ENCODE measurements around the gene MAP3K12.
A peak's percentile ranks its signal among the peaks of the same experiment; 100 is the strongest.

Gene MAP3K12

GRCh38 chr12:53492188-53492587 lies 7.1 kb downstream of the MAP3K12 start:
- TF ChIP-seq, protein P1, sequence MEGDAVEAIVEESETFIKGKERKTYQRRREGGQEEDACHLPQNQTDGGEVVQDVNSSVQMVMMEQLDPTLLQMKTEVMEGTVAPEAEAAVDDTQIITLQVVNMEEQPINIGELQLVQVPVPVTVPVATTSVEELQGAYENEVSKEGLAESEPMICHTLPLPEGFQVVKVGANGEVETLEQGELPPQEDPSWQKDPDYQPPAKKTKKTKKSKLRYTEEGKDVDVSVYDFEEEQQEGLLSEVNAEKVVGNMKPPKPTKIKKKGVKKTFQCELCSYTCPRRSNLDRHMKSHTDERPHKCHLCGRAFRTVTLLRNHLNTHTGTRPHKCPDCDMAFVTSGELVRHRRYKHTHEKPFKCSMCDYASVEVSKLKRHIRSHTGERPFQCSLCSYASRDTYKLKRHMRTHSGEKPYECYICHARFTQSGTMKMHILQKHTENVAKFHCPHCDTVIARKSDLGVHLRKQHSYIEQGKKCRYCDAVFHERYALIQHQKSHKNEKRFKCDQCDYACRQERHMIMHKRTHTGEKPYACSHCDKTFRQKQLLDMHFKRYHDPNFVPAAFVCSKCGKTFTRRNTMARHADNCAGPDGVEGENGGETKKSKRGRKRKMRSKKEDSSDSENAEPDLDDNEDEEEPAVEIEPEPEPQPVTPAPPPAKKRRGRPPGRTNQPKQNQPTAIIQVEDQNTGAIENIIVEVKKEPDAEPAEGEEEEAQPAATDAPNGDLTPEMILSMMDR (IDR thresholded peaks at IDR 0.05; ENCODE audit: insufficient read depth, low read length, missing control alignments): no peak
- ChIA-PET POLR2A (interaction anchor here (0.5 to 2.2 kb wide), 4 partner anchors 9 to 44 kb away, joined by 3 to 17 read pairs (median 8); partner anchors contain the start of gene TARBP2), CTCF (interaction anchor here (0.7 to 6.8 kb wide), 6 partner anchors 10 to 279 kb away, joined by 3 to 33 read pairs (median 5); partner anchors contain the start of gene NPFF)
- no peak for DNase-seq (ENCODE audit: low read depth, low spot score)
- peak overlapping the region; percentile 61 for H3K4me3 ChIP-seq (ENCODE audit: low read depth, low read length)

GRCh38 chr12:53489242-53489864 lies 9.9 kb downstream of the MAP3K12 start:
- no peak for DNase-seq (ENCODE audit: low read depth, low spot score)
- TF ChIP-seq, protein P1 (IDR thresholded peaks at IDR 0.05; ENCODE audit: insufficient read depth, low read length, missing control alignments): no peak
- ChIA-PET POLR2A (interaction anchor here (1.2 kb wide), 1 partner anchor 12 kb away, joined by 3 read pairs; the partner anchor contains the start of gene TARBP2), CTCF (interaction anchor here (0.8 to 1.2 kb wide), 3 partner anchors 12 to 168 kb away, joined by 3 to 4 read pairs (median 4); partner anchors contain the start of genes AAAS and TARBP2)
- no peak overlapping the region for H3K4me3 ChIP-seq (ENCODE audit: low read depth, low read length)

DNA sequence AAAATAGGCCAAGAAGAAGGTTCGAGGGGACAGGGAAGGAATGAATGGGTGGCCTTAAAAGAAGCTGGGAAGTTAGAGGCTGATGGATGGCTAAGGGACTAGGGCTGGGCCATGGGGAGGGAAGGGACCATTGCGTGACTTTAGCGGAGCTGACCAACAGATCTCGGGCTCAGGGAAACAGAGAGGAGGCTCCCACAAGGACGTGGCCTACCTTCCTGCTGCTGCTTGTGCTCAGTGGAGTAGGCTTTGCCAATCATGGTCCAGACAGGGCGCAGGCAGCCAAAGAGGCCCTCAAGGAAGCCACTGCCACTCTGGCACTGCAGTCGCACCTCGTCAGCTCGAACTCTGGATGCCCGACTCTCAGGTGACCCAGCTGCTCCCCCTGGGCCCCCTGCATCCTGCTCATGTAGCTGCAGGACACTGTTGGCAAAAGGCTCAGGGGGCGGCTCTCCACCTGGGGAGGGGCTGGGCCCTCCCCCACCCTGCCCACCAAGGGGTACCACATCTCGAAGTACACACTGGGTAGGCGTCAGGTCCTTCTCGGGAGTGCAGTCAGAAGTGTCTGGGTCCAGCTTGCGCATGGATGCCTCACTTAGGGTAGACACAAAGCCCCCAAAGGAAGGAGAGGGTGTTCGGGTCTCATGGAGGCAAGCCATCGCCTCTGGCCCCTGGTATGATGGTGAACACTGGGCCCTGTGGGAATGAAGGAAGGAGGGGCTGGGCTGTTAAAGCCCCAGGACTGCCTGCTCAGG lies 12.3 kb downstream of the MAP3K12 start:
- DNase-seq (ENCODE audit: low read depth, low spot score): no peak
- ChIA-PET POLR2A (interaction anchor here (0.8 to 1.0 kb wide), 2 partner anchors 9 to 13 kb away, joined by 4 to 5 read pairs; partner anchors contain the start of genes MAP3K12 and TARBP2), CTCF (interaction anchor here (1.1 kb wide), 1 partner anchor 163 kb away, joined by 3 read pairs; no protein-coding TSS in a partner anchor)
- no peak overlapping the region for H3K4me3 ChIP-seq (ENCODE audit: low read depth, low read length)
- TF ChIP-seq, protein P1 (IDR thresholded peaks at IDR 0.05; ENCODE audit: insufficient read depth, low read length, missing control alignments): no peak

DNA sequence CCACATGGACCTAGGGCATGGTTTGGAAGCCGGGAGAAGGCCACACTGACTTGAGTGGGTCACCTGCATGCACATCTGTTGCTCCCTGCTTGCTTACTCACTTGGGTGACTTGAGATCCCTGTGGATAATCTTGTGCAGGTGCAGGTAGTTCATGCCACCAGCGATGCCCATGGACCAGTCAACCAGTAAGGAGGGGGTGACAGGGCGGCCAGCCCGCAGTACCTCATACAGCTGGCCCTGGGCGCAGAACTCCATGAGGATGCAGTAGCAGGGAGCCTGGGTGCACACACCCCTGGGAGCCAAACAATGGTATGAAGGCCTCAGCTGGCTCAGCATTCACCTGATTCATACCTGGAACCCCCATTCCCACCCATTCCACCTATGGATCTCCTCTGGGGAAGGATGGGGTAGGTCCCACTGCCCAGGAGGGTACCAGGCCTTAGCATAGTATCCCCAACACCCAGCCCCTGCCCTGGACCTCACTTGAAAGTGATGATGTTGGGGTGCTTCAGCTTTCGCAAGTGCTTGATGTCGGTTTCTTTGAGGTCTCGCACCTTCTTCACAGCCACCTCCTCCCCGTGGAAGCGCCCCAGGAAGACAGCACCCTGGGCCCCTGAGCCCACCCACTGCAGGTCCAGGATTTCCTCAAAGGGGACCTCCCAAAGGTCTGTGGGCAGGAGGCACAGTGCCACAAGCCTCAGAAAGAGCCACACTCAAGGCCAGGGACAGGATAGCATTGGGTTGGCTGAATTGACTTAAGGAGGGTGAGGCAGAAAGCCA lies 13.1 kb downstream of the MAP3K12 start:
- CTCF ChIA-PET: no interaction called here
- TF ChIP-seq, protein P1 (IDR thresholded peaks at IDR 0.05; ENCODE audit: insufficient read depth, low read length, missing control alignments): no peak
- POLR2A ChIA-PET: interaction anchor here (0.8 to 1.0 kb wide), 2 partner anchors 10 to 14 kb away, joined by 4 to 5 read pairs; partner anchors contain the start of genes MAP3K12 and TARBP2
- DNase-seq (ENCODE audit: low read depth, low spot score): no peak
- no peak overlapping the region for H3K4me3 ChIP-seq (ENCODE audit: low read depth, low read length)

- DNase-seq (ENCODE audit: low read depth, low spot score): no peak
- H3K4me3 ChIP-seq (ENCODE audit: low read depth, low read length): no peak overlapping the region
- ChIA-PET POLR2A (interaction anchor here (0.9 kb wide), 1 partner anchor 11 kb away, joined by 3 read pairs; no protein-coding TSS in a partner anchor), CTCF (interaction anchor here (1.1 kb wide), 1 partner anchor 163 kb away, joined by 3 read pairs; the partner anchor contains the start of gene AAAS)
- TF ChIP-seq, protein P1 (IDR thresholded peaks at IDR 0.05; ENCODE audit: insufficient read depth, low read length, missing control alignments): no peak
Measured at GRCh38 chr12:53484686-53485575, 14.3 kb downstream of the MAP3K12 start.

Measured in AG04449 (cell line).